ENCODE data around the gene ZNF407.
"Not testable (repeated sequence)": the region's sequence is repeated elsewhere in the genome, so short reads cannot be mapped to it uniquely, and the experiment has no call there.

Gene ZNF407

GRCh38 chr18:75071866-75072671, 474.4 kb downstream of the ZNF407 start:
- DNase-seq (ENCODE audit: low spot score) = no peak

GRCh38 chr18:75072672-75073371, 475.2 kb downstream of the ZNF407 start:
- DNase-seq (ENCODE audit: low spot score) = no peak

DNA sequence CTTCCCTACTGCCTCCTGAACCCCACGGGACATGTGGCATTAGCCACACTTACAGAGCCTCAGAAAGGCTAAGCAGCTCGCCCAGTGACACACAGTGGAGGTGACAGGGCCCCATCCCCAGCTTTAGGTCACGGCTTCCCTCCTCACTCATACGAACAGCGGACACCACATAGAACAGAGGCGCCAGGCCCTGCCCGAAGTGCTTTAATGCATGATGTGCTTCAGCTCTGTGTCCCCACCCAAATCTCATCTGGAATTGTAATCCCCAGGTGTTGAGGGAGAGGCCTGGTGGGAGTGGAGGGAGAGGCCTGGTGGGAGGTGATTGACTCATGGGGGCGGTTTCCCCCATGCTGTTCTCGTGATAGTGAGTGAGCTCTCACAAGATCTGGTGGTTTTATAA, 476.0 kb downstream of the ZNF407 start:
- no peak for DNase-seq (ENCODE audit: low spot score)

- no peak for DNase-seq (ENCODE audit: low spot score)
These were observed 476.7 kb downstream of the ZNF407 start for GRCh38 chr18:75074196-75075015.

GRCh38 chr18:75075016-75075305, 477.3 kb downstream of the ZNF407 start:
- DNase-seq (ENCODE audit: low spot score) = no peak

DNA sequence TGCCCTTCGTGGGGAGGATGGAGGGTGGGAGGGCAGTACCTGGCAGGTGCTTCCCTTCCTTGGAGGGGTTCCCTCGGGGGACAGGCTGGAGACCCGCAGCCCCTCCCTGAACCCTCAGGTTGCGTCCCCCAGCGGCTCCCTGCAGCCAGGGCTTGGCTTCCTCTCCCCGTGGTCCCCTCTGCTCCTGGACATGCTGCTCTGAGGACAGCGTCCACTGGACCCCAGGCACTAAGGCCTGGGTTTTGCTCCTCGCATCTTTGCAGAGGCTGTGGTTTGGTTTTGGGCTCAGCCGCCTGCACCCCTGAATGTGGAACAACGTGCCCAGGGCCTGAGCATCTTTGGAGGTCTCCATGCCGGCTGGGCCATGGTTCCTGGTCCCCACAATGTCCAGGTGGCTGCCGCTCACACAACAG, 477.8 kb downstream of the ZNF407 start:
- no peak for DNase-seq (ENCODE audit: low spot score)

- DNase-seq (ENCODE audit: low spot score) = no peak
These were observed 478.6 kb downstream of the ZNF407 start for GRCh38 chr18:75076286-75076685.

DNA sequence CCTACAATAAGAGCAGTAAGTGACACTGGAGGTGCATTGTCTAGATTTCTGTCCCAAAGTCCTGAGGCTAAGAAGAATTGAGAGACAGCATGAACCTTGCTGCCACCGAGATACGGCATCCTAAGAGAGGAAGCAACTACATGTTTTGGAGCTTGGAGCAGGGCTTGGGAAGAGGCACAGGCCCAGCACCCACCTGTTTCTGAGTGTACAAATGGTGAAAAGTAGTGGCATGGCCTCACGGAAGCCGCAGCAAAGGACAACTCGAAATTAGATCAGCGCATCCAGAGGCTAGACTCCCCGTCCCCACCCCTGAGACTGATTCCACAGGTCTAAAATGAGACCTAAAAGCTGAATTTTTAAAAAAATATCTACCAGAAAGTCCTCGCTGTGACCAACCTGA, 483.8 kb downstream of the ZNF407 start:
- DNase-seq (ENCODE audit: low spot score) = no peak

- DNase-seq (ENCODE audit: low spot score) = no peak
These were observed 485.5 kb downstream of the ZNF407 start for GRCh38 chr18:75083131-75083530.

DNA sequence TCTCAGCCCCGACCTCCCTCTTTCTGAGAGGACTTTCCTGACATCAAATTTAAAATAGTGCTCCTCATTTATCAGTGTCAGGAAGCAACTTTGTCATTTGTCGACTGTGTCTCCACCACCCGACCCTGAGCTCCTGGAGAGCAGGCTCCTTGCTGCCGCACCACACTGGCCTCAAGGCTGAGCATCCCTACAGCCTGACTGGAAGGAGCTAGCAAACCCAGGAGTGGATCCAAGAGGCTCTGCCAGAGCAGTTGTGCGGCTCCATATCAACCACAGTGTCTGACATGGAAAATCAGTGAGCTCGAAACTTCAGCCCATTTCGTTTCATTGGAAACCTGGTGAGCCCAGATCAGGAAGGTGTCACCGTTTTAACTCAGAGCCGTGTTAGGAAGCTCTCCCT, 486.1 kb downstream of the ZNF407 start:
- DNase-seq (ENCODE audit: low spot score) = no peak

GRCh38 chr18:75085676-75086075, 488.0 kb downstream of the ZNF407 start:
- not testable (repeated sequence) for DNase-seq (ENCODE audit: low spot score)

- DNase-seq (ENCODE audit: low spot score) = no peak
These were observed 488.9 kb downstream of the ZNF407 start for GRCh38 chr18:75086494-75087034.

GRCh38 chr18:75087119-75088020, 489.7 kb downstream of the ZNF407 start:
- DNase-seq (ENCODE audit: low spot score) = no peak

- DNase-seq (ENCODE audit: low spot score) = no peak
These were observed 490.4 kb downstream of the ZNF407 start for GRCh38 chr18:75088021-75088506.

- DNase-seq (ENCODE audit: low spot score) = no peak
These were observed 491.0 kb downstream of the ZNF407 start for GRCh38 chr18:75088622-75089211.

GRCh38 chr18:75089748-75090327, 492.2 kb downstream of the ZNF407 start:
- DNase-seq (ENCODE audit: low spot score) = no peak

- DNase-seq (ENCODE audit: low spot score) = no peak
These were observed 492.7 kb downstream of the ZNF407 start for GRCh38 chr18:75090336-75090735.

DNA sequence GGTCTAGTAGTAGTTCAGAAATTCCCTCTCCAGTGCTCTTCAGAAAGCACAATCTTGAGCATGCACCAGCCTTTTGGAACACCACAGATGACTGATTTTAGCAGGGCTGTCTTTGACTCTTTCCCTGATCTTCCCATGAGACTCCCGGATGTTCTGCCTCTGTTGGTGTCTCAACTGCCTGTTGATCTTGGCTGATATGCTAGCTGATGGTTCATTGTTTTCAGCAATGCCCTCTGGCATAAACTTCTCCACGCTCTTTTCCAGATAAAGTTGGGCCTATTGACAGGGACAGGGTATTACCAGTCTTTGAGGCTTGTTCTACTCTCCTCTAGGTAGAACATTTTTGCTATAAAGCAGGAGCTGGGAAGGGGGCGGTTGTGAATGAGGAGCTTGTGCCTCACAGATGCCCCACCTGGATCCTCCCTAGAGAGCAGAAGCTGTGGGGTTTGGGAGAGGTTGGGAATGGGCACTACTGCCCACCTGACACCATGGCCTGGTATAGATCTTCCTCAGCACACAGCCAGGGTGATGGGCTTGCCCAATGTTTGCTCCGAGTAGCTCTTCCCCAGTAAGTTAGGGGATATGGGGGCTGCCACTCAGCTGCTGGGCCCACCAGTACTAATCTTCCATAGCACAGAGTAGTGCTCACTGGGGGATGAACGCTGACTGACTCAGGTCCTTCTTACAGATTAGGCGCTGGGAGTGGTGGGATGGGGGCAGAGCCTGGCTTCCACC, 500.0 kb downstream of the ZNF407 start:
- no peak for DNase-seq (ENCODE audit: low spot score)

- no peak for DNase-seq (ENCODE audit: low spot score)
These were observed 503.4 kb downstream of the ZNF407 start for GRCh38 chr18:75100832-75101630.
